Activated T-cell treated with anti-CD3 and anti-CD28 coated beads, Interleukin-2, amount 50 U/mL, for 4 hours (primary cell): Measurements from ENCODE around the gene BTG1. TPM values are rescaled to one million over a fixed set of nuclear protein-coding genes. Genes with fewer than 3 reads are reported as not detected.
"Not testable (repeated sequence)": the region's sequence is repeated elsewhere in the genome, so short reads cannot be mapped to it uniquely, and the experiment has no call there.

Source experiments
- ATAC-seq, 2 donors: fragments of 200-7000 bp; cut with Tn5 transposase; one replicate each; pipeline ENCODE4 v1.10.0; 2021
- DNase-seq: peaks from one replicate; pipeline ENCODE4 v3.0.0-alpha.2; 2020
- H3K27me3 Mint-ChIP-seq: one replicate; pipeline ENCODE4 v1.8.0; 2021; ENCODE audit warnings: low read depth, mixed read lengths
- H3K36me3 Mint-ChIP-seq: one replicate; pipeline ENCODE4 v1.8.0; 2022; ENCODE audit warnings: mixed read lengths; ENCODE audit not compliant: insufficient read depth
- H3K4me1 Mint-ChIP-seq: one replicate; pipeline ENCODE4 v1.8.0; 2021; ENCODE audit warnings: low read depth, mixed read lengths
- H3K4me3 Mint-ChIP-seq: one replicate; pipeline ENCODE4 v1.8.0; 2021; ENCODE audit warnings: mild to moderate bottlenecking, moderate library complexity, mixed read lengths
- H3K9me3 Mint-ChIP-seq: one replicate; pipeline ENCODE4 v1.8.0; 2021; ENCODE audit warnings: mixed read lengths
- total RNA-seq, 3 donors: library from RNA; stranded (reverse); gene quantifications; one replicate each; pipeline ENCODE4 v1.2.1, GENCODE V29; 2021

BTG1 gene
- total RNA-seq, 3 donors from 2014 or later = 119 to 204 (median 130) TPM

DNA sequence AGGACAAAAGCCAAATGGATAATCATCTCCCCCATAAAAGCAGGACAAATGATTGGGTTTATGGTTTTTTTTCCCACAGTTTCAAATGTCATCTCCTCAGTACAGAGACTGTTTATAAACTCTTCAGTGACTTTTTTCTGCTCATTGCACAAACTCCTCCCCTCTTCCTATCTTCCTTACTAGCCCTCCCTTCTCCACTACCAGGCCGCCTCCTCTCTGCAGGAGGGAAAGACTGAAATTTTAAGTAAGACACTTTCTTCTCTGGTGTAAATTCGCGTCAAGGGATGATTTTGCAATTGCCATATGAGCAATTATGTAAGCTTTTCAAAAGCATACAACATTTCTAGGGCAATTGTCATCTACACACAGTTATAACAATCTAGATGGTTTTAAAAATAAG, 37.0 kb downstream of the BTG1 start:
- ATAC-seq = no peak
- H3K27me3 Mint-ChIP-seq = no peaks in the 10 kb centered on the region
- no peaks in the 10 kb centered on the region for H3K9me3 Mint-ChIP-seq
- H3K36me3 Mint-ChIP-seq = peaks cover 29% of the 10 kb centered on the region
- H3K4me3 Mint-ChIP-seq = no peak overlapping the region
- no peak for DNase-seq
- peaks cover 73% of the 10 kb centered on the region for H3K4me1 Mint-ChIP-seq

DNA sequence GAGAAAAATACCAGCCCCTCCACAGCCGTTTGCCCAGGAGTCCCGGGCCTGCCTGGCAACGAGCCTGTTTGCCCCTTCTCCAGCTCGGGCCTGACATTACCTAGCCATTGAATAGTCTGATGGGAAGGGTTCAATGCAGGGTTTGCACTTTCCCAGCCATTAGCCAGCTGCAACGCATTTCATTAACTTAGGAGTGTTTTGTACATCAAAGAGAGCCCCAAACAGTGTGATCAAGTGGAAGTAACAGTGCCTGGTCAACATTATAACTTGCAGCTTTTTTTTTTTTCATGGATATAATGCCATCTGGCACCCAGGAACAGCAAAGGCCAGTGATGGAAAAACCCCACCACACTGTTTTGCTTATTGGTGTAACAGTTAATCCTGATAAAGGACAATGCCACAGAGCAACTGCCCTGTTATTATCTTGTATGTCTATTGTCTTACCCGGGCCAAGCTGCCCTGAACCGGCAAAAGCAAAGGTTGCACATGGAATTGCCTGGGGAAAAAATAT, 38.0 kb downstream of the BTG1 start:
- DNase-seq (no peak), ATAC-seq (no peak)
- no peak overlapping the region for H3K4me3 Mint-ChIP-seq
- H3K27me3 Mint-ChIP-seq = no peaks in the 10 kb centered on the region
- peaks cover 66% of the 10 kb centered on the region for H3K4me1 Mint-ChIP-seq
- H3K36me3 Mint-ChIP-seq = peaks cover 26% of the 10 kb centered on the region
- H3K9me3 Mint-ChIP-seq = no peaks in the 10 kb centered on the region

DNA sequence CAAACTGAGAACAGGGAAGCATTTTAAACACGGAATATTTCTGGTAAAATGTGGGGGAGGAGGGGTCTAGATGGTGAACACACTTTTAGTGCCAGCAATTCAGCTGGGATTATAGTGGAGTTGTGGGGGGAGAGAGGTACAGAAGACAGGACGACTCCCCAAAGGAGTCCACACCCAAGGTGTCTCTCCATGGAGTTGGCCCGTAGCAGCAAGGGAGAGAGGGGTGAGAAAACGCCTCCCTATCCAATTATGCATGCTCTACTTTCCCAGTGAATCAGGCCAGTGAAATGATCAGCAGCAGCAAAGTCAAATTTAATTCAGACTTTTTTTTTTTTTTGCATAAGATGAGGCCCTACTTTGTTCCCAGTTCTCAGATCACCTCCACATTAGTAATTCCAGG, 38.6 kb downstream of the BTG1 start:
- peaks cover 27% of the 10 kb centered on the region for H3K36me3 Mint-ChIP-seq
- peak in 1 of 2 donors; percentile 15 for ATAC-seq
- no peak for DNase-seq
- H3K4me1 Mint-ChIP-seq = peaks cover 64% of the 10 kb centered on the region
- no peaks in the 10 kb centered on the region for H3K27me3 Mint-ChIP-seq
- H3K9me3 Mint-ChIP-seq = no peaks in the 10 kb centered on the region
- no peak overlapping the region for H3K4me3 Mint-ChIP-seq

DNA sequence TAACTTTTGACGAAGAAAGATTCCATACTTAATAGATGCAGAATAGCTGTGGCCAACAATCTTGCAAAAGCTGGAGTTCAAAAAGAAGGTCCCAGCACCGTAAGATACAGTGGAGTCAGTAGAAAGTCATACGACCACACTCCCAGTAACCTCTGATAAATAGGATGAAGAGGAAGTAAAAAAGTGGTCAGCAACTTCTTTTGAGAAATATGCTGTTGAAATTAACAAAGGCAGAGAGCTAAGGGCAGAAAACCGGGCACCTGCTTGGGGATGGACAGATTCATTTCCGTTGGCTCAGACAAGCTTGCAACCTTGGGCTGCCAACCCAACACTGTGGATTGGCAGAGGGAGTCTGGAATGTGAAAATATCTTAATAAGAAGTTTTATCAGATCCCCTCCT, 40.0 kb downstream of the BTG1 start:
- ATAC-seq = peak in 1 of 2 donors; percentile 33

DNA sequence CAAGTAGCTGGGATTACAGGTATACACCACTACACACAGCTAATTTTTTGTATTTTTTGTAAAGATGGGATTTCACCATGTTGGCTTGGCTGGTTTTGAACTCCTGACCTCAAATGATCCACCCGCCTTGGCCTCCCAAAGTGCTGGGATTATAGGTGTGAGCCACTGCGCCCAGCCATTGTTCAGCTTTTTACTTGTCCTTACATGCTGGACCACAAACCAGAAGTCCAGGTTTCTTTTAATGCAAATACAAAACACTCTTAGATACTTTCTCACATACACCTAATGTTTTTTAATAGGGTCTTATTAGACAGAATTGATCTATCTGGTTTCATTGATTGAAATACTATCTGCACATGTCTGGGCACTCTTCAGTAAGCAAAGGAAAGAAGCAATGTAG, 40.5 kb downstream of the BTG1 start:
- no peak for DNase-seq
- Mint-ChIP-seq H3K36me3 (peaks cover 28% of the 10 kb centered on the region), H3K9me3 (peaks cover 10% of the 10 kb centered on the region), H3K4me3 (no peak overlapping the region), H3K27me3 (no peaks in the 10 kb centered on the region), H3K4me1 (peaks cover 57% of the 10 kb centered on the region)
- ATAC-seq = no peak

More for the DNA sequence above, 40.0 kb downstream of the BTG1 start:
- H3K4me1 Mint-ChIP-seq = peaks cover 60% of the 10 kb centered on the region
- H3K27me3 Mint-ChIP-seq = no peaks in the 10 kb centered on the region
- no peak for DNase-seq
- peaks cover 4% of the 10 kb centered on the region for H3K9me3 Mint-ChIP-seq
- H3K4me3 Mint-ChIP-seq = peak overlapping the region; percentile 43
- peaks cover 26% of the 10 kb centered on the region for H3K36me3 Mint-ChIP-seq

DNA sequence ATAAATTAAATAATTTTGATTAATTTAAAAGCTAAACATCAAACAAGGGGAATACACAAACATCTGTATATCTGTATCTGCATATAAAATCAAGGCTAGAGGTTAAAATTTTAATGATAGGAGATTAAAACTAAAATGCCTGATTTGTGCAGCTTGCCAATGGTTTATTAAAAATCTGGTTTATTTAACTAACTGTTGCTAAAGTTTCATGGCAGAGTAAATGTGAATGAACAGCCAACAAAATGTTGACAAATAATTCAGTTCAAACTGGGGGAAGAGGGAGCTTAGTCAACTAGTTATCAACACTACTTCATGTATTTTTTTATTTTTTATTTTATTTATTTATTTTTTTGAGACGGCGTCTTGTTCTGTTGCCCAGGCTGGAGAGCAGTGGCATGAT, 43.0 kb downstream of the BTG1 start:
- DNase-seq (no peak), ATAC-seq (no peak)
- Mint-ChIP-seq H3K4me3 (no peak overlapping the region), H3K4me1 (peaks cover 37% of the 10 kb centered on the region), H3K27me3 (no peaks in the 10 kb centered on the region), H3K36me3 (peaks cover 33% of the 10 kb centered on the region), H3K9me3 (peaks cover 18% of the 10 kb centered on the region)

DNA sequence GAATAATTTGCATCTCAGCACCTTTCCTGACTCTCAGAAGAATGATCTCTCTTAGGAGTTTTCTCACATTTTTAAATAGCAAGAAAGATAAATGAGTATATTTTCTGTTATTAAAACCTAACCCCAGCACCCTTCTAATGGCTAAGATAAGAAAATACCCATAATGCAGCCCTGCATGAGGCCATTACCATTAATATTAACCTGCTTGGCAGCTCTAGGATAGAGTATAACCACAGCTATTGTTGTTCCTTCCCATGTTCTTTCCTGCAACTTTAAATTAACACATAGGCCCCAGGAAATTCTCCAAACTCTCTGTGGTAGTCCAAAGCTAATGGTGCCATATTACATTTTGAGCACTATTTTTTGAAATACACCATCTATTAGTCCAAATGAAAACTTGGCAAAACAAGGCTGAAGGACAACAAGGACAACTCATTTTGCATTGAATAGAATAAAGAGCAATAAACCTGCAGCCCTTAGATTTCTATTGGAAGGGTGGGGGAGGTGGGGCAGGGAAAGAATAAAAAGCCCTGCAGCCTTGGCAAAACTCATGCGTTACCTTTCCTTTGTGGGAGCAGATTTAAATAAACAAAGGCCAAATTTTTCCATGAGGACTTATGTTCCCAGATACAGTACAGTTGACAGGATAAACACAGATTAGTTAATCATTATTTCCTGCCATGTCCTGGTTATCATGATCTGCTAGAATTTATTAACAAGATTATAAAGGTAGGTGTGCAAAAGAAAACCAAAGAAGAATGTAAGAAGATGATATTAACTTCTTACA, 46.9 kb downstream of the BTG1 start:
- ATAC-seq = no peak
- DNase-seq = no peak
- H3K4me3 Mint-ChIP-seq = no peak overlapping the region
- no peaks in the 10 kb centered on the region for H3K27me3 Mint-ChIP-seq
- peaks cover 38% of the 10 kb centered on the region for H3K4me1 Mint-ChIP-seq
- H3K9me3 Mint-ChIP-seq = peaks cover 18% of the 10 kb centered on the region
- H3K36me3 Mint-ChIP-seq = peaks cover 19% of the 10 kb centered on the region

DNA sequence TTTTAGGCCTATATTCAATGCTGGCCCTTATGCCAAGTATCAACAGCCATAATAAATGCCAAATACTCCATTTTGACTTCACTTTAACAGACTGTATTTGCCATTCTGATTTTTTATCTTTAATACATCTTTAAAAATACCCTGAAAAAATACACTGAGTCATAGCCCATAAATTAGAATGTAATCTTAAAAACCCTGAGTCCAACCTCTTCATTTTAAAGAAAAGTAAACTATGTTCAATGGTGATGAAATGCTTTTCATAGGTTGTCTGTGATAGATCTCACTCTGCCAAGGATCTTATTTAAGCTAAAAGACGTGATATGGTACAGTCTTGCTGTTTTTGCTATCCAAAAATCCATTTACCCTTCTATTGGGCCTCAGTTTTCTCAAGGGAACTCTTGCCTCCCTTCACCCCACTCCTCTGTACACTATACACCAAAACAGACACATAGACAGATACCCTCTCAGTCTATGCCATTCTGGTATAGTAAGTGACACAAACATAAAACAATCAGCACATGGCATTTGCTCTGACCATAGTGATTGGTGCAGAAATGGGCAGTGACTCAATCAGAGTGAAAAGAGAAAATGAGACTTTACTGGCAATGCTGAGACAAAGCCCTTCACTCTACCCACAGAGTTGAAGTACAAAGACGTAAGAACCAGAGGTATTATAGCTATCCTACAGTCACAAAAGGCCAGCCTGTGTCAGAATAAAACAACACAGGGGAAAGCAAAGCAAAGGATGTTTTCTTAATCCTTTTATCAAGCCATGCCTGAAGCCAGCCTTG, 49.1 kb downstream of the BTG1 start:
- Mint-ChIP-seq H3K4me3 (no peak overlapping the region), H3K27me3 (no peaks in the 10 kb centered on the region), H3K9me3 (peaks cover 18% of the 10 kb centered on the region), H3K36me3 (peaks cover 17% of the 10 kb centered on the region), H3K4me1 (peaks cover 36% of the 10 kb centered on the region)
- peak; percentile 91 to 92 for ATAC-seq
- DNase-seq = no peak

DNA sequence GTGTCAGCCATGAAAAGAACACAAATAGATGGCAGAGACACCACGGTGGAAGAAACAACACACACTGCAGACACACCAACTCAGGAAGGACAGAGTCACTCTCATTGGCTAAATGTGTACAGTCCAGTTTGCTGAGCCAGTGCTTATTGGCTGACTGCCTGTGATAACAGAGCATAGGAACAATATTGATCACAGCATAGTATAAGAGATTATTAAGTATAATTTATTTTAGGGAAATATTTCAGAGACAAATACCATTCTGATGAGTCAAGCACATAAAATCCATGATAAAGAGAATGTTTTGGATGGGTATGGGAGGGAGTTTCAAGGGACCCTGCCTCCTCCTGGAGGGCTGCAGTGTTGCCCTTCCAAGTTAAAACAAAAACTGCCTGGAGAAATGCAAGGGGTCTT, 50.9 kb downstream of the BTG1 start:
- H3K4me3 Mint-ChIP-seq = no peak overlapping the region
- no peaks in the 10 kb centered on the region for H3K27me3 Mint-ChIP-seq
- DNase-seq = no peak
- H3K36me3 Mint-ChIP-seq = peaks cover 5% of the 10 kb centered on the region
- peaks cover 4% of the 10 kb centered on the region for H3K9me3 Mint-ChIP-seq
- peaks cover 34% of the 10 kb centered on the region for H3K4me1 Mint-ChIP-seq
- no peak for ATAC-seq

DNA sequence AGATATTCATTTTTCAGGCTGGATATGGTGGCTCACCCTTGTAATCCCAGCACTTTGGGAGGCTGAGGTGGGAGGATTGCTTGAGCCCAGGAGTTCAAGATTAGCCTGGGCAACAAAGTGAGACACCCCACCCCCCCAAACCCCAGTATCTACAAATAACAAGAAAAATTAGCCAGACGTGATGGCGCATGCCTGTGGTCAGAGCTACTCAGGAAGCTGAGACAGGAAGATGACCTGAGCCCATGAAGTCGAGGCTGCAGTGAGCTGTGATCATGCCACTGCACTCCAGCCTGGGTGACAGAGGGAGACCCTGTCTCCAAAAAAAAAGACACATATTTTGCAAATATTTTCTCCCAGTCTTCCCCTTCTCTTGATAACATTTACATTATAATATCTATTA, 51.3 kb downstream of the BTG1 start:
- not testable (repeated sequence) for H3K9me3 Mint-ChIP-seq, ATAC-seq, H3K4me3 Mint-ChIP-seq, H3K36me3 Mint-ChIP-seq, DNase-seq, H3K27me3 Mint-ChIP-seq
- peaks cover 39% of the 10 kb centered on the region for H3K4me1 Mint-ChIP-seq
